HG03025 (cell line): Measurements from ENCODE around the gene KCNK1.

ENCODE experiments used
- ATAC-seq: cut with Tn5 transposase; IDR thresholded peaks from one replicate; pipeline ENCODE4 v1.9.1; 2021; ENCODE audit warnings: mild to moderate bottlenecking, moderate library complexity; ENCODE audit not compliant: unreplicated experiment, low FRiP score

KCNK1 gene

DNA sequence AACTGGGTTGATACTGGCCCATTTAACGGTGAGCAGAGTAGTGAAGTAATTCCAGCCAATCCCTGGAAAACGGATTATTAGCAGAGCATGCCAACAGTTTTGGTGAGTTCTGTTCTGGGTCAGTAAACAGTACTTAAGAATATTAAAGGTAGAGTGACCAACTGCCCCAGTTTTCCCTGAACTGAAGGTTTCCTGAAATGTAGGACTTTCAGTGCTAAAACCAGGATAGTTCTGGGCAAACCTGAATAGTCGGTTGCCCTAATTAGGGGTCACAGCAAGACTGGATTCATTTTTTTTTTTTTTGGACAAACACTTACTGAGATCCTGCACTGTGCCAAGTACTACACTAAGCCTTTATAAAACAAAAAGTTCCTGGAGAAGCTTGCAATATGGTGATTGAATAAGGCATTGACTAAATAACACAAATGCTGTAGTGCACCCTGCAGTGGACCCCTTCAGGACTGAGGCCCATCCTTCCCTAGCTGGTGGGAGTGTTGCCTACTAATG is 75.9 kb downstream of the KCNK1 start:
- no peak for ATAC-seq

DNA sequence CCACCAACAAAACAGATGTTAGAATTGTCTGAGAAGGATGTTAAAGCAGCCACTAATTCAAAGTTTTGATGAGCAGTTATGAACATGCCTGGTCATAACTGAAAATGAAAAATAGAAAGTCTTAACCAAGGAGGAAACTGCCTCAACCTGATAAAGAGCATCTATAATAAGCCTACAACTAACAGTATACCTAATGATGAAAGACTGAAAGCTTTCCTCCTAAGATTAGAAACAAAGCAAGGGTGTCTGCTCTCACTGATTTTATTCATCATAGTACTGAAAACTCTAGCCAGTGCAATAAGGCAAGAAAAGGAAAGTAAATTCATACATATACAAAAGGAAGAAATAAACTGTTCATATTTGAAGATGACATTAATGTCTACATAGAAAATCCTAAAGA is 82.0 kb downstream of the KCNK1 start:
- no peak for ATAC-seq

DNA sequence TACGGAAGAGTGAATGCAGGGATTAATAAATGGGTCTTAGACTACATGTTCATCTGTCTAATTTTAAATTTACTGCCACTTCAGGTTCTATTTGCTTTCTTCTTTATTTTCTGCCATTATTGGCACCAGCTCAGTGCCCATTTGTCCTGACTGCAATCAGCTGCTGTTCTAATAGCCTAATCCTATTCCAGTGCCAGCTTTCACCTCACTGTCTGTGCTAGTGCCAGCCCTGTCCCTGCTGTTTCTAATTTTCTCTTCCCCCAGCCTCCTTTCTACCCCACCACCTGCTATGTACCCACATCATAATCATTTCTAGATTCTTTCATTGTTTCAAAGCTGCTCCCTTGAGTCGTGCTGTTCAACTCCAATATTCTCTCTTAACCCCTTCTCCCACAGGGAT is 86.4 kb downstream of the KCNK1 start:
- ATAC-seq, result no peak

DNA sequence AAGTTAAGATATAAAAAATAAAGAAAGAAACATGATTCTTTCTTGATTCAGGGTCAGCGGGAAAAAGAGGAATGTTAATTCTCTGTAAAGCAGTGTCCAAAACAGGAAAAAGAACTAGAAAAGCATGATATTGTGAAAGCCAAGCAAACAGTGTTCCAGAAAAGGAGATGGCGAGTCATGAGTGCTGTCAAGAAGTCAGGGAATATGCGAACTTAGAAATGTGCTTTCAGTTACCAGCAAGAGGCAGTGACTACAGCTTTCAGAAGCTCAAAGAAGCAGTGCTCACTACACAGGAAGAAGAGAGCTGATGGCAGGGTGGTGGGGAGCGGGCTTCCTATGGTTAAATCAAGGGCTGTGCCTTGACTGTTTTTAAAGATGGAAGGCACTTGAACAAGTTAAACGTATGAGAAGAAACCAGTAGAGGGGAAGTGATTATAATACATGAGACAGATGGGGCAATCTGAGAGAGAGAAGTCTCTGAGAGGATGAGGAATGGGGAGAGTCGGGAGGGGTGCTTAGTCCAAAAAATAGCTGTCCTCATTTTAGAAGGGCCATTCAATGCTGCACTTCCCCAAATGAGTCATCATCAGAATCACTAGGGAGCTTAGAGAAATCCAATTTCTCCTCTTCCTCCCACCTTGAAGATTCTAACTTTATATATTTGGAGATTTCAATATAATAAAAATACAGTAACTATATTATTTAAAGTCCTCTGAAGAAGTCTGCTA is 90.4 kb downstream of the KCNK1 start:
- ATAC-seq, result no peak

DNA sequence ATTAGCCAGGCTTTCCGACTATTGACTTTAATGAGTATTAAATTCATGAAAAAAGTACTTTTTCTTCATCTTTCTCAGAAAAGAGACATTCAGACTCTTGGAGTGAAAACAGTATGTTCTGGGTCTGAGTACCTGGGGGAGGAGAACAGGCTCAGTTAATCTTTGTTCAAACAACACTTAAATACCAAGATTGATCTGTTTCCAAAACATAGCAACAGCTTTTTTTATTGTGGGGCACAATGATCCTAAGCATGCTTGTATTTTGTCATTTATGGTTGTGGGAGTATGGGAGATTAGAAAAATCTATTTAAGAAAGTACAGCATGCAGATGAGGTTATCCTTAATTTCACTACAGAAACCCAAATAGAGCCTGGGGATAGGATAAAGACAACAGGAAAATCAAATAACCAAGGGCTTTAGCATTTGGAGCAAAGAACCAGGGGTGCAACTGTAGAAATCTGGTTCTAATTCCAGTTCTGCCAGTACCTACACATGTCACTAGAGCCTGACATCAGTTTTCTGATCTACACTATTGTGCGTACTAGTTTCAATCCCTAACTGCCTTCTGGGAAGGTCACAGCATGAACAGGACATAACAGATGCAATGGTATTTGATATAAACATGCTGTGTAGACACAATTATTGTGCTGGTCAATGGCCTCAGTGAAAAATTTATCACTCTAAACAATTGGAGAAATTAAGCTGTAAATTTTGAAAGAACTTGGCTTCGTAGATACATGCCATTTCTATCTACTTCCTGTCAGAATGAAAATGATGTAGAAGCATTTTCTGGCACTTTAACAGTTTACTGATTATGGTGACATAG is 91.2 kb downstream of the KCNK1 start:
- no peak for ATAC-seq

DNA sequence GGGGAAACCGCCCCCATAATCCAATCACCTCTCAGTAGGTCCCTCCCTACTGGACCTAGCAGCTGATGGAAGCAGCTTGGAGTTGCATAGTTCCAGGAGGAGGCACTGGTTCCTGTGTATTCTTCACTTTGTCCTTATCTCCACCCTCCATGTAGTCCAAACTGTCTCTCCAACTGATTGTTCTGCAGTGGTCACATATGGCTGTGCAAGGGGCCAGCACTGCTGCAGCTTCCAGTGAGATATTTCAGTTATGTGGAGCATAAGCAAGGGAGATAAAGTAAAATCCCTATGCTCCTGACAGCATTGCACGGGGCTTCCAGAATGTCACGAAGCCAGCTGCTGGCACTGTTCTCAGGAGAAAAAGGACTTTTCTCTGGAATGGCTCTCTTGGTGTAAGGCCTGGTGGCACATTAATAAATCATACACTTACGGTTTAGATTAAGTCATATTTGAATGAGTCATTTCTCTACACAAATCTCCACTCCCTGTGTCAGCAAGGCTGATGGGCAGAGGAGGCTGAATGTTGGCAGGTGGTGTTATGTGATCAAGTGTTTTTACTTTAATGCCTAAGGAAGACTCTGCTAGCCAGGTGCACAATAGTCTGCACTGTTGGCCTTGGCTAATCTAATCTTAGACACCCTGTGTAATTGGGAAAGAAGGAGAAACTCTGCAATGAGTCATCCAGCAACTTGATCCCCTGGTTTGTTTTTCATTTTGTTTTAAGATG is 93.4 kb downstream of the KCNK1 start:
- ATAC-seq, result no peak

DNA sequence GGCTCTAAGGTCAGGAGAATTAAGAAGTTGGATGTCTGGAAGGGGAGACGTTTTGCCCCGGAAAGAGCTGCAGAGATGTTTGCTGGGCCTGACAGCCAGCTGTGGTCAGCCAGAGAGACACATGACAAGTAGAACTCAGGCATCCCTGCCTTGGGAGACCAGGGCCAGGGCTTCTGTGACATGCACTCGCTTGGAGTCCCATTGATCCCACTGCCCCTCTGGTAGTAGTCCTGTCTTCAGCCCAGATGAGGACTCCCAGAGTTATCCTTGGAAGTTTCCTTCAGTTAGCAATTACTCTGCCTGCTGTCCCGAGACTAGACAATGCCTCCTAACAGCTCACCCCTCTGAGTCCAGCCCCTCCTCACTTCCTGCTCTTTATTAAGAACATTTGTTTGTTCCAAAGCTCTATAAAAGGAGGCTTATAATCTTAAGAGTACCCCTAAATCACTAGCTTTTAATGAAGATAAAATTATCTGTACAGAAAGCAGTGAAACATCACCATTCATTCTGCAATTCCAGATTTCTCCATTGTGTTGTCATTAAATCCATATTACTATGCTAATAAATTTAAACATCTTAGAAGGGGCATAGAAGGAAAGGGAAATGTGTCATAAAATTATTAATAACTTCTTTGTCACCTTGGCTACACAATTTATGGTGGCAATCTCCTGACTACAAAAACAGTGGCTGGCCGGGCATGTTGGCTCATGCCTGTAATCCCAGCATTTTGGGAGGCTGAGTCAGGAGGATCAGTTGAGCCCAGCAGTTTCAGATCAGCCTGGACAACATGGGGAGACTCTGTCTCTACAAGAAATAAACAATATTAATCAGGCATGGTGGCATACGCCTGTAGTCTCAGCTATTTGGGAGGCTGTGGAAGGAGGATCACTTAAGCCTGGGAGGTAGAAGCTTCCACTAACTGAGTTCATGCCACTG is 94.2 kb downstream of the KCNK1 start:
- ATAC-seq, result no peak

DNA sequence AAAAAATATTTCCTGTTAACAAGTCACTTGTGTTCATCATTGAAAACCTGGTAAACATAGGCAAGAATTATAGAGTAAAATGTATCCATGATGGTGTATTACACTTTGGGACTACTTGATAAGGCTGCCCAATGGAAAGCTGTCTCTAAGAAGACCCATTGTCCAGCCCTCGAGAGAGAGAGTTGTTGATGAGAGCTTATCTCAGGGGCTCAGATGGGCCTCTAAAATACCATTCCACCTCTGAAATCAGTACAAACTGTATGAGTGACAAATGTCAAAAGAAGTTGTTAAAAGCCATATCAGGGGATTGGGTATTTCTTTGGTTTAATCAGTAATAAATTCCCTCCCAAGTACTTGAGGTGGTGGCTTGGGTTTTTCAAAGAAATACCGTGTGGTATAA is 96.1 kb downstream of the KCNK1 start:
- ATAC-seq, result no peak

DNA sequence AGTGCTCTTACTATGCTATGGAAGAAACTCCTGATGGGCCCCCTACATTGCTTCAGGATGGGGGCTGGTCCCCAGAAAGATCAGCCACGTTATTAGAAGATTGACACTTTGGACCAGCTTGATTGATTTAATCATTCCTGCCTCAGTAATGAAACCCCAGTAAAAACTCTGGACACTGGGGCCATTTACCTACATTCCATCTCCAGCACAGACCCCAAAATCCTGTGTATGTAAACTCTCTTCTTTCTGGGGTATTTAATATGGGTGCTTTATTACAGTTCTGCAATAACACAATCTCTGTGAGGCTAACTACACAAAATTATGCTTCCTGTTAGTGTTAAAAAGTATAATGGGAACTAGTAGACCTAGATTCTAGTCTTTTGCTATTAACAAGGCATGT is 96.6 kb downstream of the KCNK1 start:
- no peak for ATAC-seq

DNA sequence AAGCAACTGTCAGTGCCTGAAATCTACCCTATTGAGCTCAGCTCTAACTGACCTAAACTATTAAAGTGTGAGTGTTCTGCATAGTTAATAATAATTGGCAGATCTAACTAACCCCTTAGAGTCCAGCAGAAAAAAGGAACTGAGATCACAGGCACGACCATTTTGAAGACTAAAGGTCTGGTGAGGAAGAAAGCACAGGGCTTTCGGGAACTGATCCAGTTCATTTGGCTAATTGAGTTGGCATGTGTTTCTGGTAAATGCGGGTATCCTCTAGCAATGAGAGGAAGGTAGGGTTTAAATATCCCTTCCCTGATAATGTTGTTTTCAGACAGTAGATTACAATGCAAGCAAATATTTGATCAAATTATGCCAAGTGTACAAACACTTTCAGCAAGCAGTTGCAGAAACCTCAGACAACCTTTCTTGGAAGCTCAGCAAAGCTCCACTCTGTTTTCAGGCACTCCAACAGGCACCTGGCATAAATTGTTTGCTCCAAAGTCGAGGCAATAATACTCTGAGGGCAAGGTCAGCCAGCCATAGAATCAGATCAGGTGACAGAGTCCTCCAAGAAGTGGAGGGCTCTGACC is 100.8 kb downstream of the KCNK1 start:
- no peak for ATAC-seq

DNA sequence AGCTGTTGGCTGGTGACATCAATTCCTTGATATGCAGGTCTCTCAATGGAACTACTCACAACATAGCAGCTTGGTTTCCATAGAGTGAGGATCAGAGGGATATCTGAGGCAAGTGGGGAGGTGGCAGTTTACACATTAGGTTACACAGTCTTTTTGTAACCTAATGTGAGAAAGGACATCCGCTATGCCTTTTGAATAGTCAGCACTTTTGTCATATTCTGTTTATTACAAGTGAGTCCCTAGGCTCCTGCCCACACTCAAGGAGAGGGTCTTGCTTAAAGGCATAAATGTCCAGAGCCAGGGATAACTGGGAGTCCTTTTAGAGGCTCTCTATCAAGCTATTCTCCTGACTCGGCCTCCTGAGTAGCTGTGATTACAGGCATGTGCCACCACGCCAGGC is 104.2 kb downstream of the KCNK1 start:
- no peak for ATAC-seq

DNA sequence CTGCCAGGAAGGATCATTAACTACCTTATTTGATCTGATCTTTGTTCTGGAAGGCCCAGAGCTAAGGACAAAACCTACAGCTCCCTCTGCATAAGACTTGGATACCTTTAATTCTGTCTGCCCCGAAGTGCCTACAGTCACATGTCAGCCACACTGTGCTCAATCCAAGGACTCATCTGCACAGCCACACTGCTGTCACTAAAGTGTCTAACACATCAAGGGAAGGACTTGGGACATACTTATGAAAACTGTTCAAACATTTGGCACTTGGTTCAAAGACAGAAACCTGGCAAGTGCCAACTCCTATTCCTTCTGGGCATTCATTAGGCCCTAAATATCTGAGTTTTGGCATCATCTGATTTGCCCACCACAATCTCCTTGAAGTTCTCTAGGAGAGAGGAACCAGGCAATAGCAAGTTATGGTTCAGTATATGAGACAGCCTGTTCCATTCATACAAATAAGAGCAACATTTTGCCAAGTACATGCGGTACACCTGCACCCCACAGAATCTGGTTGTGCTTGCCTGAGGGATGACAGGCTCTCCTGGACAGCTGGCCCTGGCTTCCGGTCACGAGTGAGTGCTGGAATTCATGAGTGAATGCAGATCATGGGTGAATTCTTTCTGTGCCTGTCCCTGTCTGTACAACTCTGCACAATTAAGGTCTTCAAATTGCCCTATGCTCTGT is 105.9 kb downstream of the KCNK1 start:
- no peak for ATAC-seq

DNA sequence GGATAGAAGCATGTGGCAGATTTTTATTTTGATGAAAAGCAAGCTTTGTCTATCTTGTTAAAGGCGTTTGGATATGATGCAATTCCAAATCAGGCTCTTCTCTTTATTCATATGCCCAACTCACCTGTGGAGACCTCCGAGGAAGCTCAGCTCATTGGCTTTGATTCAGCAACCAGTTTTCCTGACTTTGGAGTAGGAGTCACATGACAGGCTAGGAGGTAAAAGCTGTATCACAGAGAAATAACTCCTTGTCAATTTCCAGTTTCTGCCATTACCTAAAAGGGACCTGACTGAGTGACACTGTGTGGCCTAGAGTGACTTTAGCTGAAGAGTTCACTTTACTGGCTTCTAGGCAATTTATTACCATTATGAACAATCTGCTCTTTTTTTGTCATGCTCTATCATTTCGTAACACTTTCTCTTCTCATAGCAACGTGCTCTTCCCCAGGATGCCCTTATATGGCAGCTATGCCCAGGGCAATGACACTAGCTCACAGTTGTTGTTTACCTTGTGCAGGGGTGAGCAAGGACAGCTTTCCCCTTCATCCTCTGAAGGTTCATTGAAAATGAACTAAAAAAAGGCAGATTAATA is 107.2 kb downstream of the KCNK1 start:
- no peak for ATAC-seq
